Lower leg skin (tissue), 3 donors: ENCODE results near the gene POU1F1.

Experiments used
- CTCF ChIP-seq, 3 donors: fragments of 450-650 bp; IDR thresholded peaks; one replicate each; pipeline ENCODE4 v1.5.1; 2016; ENCODE audit warnings: antibody characterized with exemption in 3 of 3, mild to moderate bottlenecking in 3 of 3, moderate library complexity in 2 of 3
- POLR2A ChIP-seq, 2 donors: fragments of 450-650 bp; IDR thresholded peaks; one replicate each; pipeline ENCODE4 v1.6.1; 2016 to 2017; ENCODE audit warnings: antibody characterized with exemption in 2 of 2, mild to moderate bottlenecking in 1 of 2, moderate library complexity in 1 of 2

GRCh38 chr3:87248831-87249230 lies 27.6 kb downstream of the POU1F1 start:
- TF ChIP-seq CTCF (IDR thresholded peaks at IDR 0.05): no peak
- TF ChIP-seq POLR2A (IDR thresholded peaks at IDR 0.05): no peak
